ENCODE results near the gene IGSF6. TPM values are rescaled to one million over a fixed set of nuclear protein-coding genes. Genes with fewer than 3 reads are reported as not detected.

IGSF6 gene
- total and polyA plus RNA-seq, 2 donors (not counting 1 experiment from before 2014, with no cell fraction given): 0.33 to 1.3 TPM

DNA sequence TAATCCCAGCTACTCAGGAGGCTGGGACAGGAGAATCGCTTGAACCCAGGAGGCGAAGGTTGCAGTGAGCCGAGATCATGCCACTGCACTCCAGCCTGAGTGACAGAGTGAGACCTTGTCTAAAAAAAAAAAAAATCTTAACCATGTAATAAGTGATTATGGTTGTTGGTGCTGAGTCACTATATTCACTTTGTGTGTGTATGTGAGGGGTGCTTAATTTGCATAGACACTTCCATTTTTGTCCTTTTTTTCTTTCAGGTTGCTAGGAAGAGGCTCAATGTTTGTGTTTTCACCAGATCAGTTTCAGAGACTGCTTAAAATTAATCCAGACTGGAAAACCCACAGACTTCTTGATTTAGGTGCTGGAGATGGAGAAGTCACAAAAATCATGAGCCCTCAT is 34.8 kb downstream of the IGSF6 start:
- ChIA-PET POLR2A (no interaction called here), CTCF (no interaction called here)
- Histone ChIP-seq H3K4me1 (ENCODE audit: control insufficient read depth in 2 of 2, insufficient read depth in 2 of 2, low read length in 2 of 2) (peaks cover 9 to 13% of the 10 kb centered on the region in 2 donors), H3K9me3 (ENCODE audit: control extremely low read depth in 1 of 3, control insufficient read depth in 2 of 3, insufficient read depth in 1 of 3, low read length in 2 of 3) (no peaks in the 10 kb centered on the region), H3K4me2 (replicated peaks; ENCODE audit: low read depth, low read length, poor library complexity, severe bottlenecking) (no peak overlapping the region), H3K9ac (ENCODE audit: low read length) (no peak overlapping the region), H3K27me3 (replicated peaks in 1 of 4; ENCODE audit: control extremely low read depth in 1 of 4, control insufficient read depth in 3 of 4, insufficient read depth in 4 of 4, low read length in 3 of 4) (no peaks in the 10 kb centered on the region), H3K36me3 (replicated peaks in 1 of 2; ENCODE audit: control extremely low read depth in 1 of 2, control insufficient read depth in 1 of 2, extremely low read depth in 1 of 2, insufficient read depth in 2 of 2, low read length in 1 of 2) (peaks cover 0 to 21% of the 10 kb centered on the region in 2 experiments), H3K4me3 (ENCODE audit: control extremely low read depth in 1 of 5, extremely low read depth in 1 of 5, insufficient read depth in 1 of 5, low read depth in 2 of 5, low read length in 4 of 5) (no peak overlapping the region), H4K20me1 (ENCODE audit: control insufficient read depth, insufficient read depth, low read length, poor library complexity, severe bottlenecking) (peaks cover 36% of the 10 kb centered on the region), H3K27ac (ENCODE audit: low read length in 2 of 2) (no peak overlapping the region), H3K79me2 (ENCODE audit: control insufficient read depth, insufficient read depth, low read length) (peaks cover 54% of the 10 kb centered on the region), H2AFZ (ENCODE audit: insufficient read depth, low read depth, low read length, poor library complexity, severe bottlenecking) (no peak overlapping the region)
- ATAC-seq (ENCODE audit: low read depth) (no peak), DNase-seq (no peak)
- peaks cover 19% of the 10 kb centered on the region for H3K4me1 Mint-ChIP-seq
- H3K27me3 Mint-ChIP-seq: no peaks in the 10 kb centered on the region
- H3K9me3 Mint-ChIP-seq (ENCODE audit: insufficient read depth): no peaks in the 10 kb centered on the region
- TF ChIP-seq, protein P1, sequence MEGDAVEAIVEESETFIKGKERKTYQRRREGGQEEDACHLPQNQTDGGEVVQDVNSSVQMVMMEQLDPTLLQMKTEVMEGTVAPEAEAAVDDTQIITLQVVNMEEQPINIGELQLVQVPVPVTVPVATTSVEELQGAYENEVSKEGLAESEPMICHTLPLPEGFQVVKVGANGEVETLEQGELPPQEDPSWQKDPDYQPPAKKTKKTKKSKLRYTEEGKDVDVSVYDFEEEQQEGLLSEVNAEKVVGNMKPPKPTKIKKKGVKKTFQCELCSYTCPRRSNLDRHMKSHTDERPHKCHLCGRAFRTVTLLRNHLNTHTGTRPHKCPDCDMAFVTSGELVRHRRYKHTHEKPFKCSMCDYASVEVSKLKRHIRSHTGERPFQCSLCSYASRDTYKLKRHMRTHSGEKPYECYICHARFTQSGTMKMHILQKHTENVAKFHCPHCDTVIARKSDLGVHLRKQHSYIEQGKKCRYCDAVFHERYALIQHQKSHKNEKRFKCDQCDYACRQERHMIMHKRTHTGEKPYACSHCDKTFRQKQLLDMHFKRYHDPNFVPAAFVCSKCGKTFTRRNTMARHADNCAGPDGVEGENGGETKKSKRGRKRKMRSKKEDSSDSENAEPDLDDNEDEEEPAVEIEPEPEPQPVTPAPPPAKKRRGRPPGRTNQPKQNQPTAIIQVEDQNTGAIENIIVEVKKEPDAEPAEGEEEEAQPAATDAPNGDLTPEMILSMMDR (IDR thresholded peaks at IDR 0.05): no peak
- TF ChIP-seq EZH2 (IDR thresholded peaks at IDR 0.05; ENCODE audit: borderline replicate concordance, insufficient read depth, low read depth, low read length, poor library complexity, severe bottlenecking): no peak
- H3K27ac Mint-ChIP-seq: no peak overlapping the region
- H3K4me3 Mint-ChIP-seq: no peak overlapping the region
- intact Hi-C loops (cut with micrococcal nuclease): no loop called here
- 94% methylated on average over 2 of the region's 3 CpGs for WGBS (ENCODE audit: insufficient coverage)

DNA sequence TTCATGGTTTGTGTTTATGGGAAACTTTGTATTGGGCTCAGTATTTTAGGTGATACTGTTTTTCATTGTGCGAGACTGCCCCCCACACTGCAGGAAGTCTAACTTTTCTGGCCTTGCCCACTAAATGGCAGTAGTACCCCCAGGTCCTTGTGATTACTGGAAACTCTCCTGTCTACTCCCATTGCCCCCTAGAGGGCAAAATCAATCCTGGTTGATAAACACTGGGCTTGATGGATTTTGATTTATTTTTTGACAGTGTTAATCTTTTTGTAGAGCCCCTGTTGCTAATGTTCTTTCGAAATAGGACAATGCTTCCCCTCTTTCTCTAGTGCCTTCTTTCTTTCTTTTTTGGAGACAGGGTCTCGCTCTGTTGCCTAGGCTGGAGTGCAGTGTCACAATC is 37.5 kb downstream of the IGSF6 start:
- no peak overlapping the region for H3K27ac Mint-ChIP-seq
- H2AFZ ChIP-seq (ENCODE audit: insufficient read depth, low read depth, low read length, poor library complexity, severe bottlenecking): no peak overlapping the region
- H3K27me3 ChIP-seq (replicated peaks in 1 of 4; ENCODE audit: control extremely low read depth in 1 of 4, control insufficient read depth in 3 of 4, insufficient read depth in 4 of 4, low read length in 3 of 4): no peaks in the 10 kb centered on the region
- H3K9me3 ChIP-seq (ENCODE audit: control extremely low read depth in 1 of 3, control insufficient read depth in 2 of 3, insufficient read depth in 1 of 3, low read length in 2 of 3): no peaks in the 10 kb centered on the region
- H4K20me1 ChIP-seq (ENCODE audit: control insufficient read depth, insufficient read depth, low read length, poor library complexity, severe bottlenecking): peaks cover 45% of the 10 kb centered on the region
- no peak overlapping the region for H3K27ac ChIP-seq (ENCODE audit: low read length in 2 of 2)
- DNase-seq (no peak), ATAC-seq (ENCODE audit: low read depth) (no peak)
- ChIA-PET POLR2A (no interaction called here), CTCF (interaction anchor here (1.0 kb wide), 1 partner anchor 45 kb away, joined by 3 read pairs; no protein-coding TSS in a partner anchor)
- TF ChIP-seq, protein P1 (IDR thresholded peaks at IDR 0.05): no peak
- TF ChIP-seq EZH2 (IDR thresholded peaks at IDR 0.05; ENCODE audit: borderline replicate concordance, insufficient read depth, low read depth, low read length, poor library complexity, severe bottlenecking): no peak
- H3K4me3 Mint-ChIP-seq: no peak overlapping the region
- peaks cover 0 to 21% of the 10 kb centered on the region in 2 experiments for H3K36me3 ChIP-seq (replicated peaks in 1 of 2; ENCODE audit: control extremely low read depth in 1 of 2, control insufficient read depth in 1 of 2, extremely low read depth in 1 of 2, insufficient read depth in 2 of 2, low read length in 1 of 2)
- WGBS (ENCODE audit: insufficient coverage): 100% methylated on average over 2 of the region's 3 CpGs
- intact Hi-C loops (cut with micrococcal nuclease): no loop called here
- peaks cover 40% of the 10 kb centered on the region for H3K4me1 Mint-ChIP-seq
- no peaks in the 10 kb centered on the region for H3K9me3 Mint-ChIP-seq (ENCODE audit: insufficient read depth)
- H3K4me2 ChIP-seq (replicated peaks; ENCODE audit: low read depth, low read length, poor library complexity, severe bottlenecking): no peak overlapping the region
- no peak overlapping the region for H3K9ac ChIP-seq (ENCODE audit: low read length)
- no peaks in the 10 kb centered on the region for H3K27me3 Mint-ChIP-seq
- H3K79me2 ChIP-seq (ENCODE audit: control insufficient read depth, insufficient read depth, low read length): peaks cover 76% of the 10 kb centered on the region
- H3K4me3 ChIP-seq (ENCODE audit: control extremely low read depth in 1 of 5, extremely low read depth in 1 of 5, insufficient read depth in 1 of 5, low read depth in 2 of 5, low read length in 4 of 5): no peak overlapping the region
- H3K4me1 ChIP-seq (ENCODE audit: control insufficient read depth in 2 of 2, insufficient read depth in 2 of 2, low read length in 2 of 2): peaks cover 14 to 19% of the 10 kb centered on the region in 2 donors

Measured in B cell (primary cell).